GM12873 (cell line): ENCODE measurements around the gene FLYWCH2.

ENCODE experiments used
- TF ChIP-seq, protein P1 (sequence below): IDR thresholded peaks from 2 replicates; pipeline ENCODE4 v1.5.1; 2012; ENCODE audit warnings: low read depth, mild to moderate bottlenecking, moderate library complexity, low read length, control low read depth; ENCODE audit not compliant: insufficient read depth; ENCODE audit errors: missing control alignments

The FLYWCH2 gene

DNA sequence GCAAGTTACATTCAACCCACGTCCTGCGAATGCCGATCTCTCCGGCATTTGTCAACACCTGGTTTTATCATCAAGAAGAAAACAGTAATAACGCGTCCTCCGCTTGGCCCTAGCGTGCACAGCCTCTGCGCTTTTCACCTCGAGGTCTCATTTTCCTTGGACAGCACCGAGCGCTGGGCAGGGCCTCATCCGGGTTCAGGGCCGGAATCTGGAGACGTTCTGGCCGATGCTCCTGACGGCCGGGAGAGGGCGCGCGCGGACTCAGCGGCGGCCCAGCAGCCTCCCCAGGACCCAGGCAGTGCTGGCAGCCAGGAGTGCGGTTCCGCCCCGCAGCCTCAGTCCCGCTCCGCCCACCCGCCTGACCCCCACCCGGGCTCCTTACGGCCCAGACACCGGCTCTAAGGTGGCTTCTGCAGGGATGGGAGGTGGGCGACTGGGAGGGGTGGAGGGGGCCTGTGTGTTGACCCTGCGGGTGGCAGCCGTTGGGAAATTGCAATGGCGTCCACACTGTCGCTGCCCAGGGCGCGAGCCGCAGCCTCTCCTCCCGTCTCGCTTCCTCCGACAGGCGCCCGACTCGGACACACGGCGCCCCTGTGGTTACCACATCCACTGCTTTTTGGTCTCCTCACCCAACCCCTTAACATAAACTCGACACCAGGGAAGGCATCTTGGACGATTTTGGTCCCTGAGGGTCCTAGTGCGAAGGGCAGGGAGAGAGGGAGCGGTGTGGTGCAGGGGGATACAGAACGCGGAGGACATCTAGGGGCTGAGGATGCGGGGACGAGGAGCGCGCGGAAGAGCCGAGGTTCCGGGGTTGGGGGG lies 21.3 kb downstream of the FLYWCH2 start:
- TF ChIP-seq, protein P1, sequence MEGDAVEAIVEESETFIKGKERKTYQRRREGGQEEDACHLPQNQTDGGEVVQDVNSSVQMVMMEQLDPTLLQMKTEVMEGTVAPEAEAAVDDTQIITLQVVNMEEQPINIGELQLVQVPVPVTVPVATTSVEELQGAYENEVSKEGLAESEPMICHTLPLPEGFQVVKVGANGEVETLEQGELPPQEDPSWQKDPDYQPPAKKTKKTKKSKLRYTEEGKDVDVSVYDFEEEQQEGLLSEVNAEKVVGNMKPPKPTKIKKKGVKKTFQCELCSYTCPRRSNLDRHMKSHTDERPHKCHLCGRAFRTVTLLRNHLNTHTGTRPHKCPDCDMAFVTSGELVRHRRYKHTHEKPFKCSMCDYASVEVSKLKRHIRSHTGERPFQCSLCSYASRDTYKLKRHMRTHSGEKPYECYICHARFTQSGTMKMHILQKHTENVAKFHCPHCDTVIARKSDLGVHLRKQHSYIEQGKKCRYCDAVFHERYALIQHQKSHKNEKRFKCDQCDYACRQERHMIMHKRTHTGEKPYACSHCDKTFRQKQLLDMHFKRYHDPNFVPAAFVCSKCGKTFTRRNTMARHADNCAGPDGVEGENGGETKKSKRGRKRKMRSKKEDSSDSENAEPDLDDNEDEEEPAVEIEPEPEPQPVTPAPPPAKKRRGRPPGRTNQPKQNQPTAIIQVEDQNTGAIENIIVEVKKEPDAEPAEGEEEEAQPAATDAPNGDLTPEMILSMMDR, result peak; percentile 88

DNA sequence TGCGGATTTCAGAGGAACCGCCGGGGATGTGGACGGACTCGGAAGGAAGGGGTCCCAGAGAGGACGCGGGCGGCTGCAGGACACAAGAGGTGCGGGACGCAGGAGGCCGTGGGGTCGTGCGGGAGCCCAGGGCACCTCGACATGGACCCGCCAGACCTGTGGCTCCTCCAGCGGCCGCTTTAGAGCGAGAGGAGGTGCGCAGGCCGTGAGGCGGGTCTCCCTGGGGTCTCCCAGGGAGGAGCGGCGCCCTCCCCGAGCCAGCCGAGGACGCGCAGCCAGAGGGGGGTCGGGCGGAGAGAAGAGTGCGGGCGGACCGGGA lies 21.9 kb downstream of the FLYWCH2 start:
- TF ChIP-seq, protein P1, result no peak

DNA sequence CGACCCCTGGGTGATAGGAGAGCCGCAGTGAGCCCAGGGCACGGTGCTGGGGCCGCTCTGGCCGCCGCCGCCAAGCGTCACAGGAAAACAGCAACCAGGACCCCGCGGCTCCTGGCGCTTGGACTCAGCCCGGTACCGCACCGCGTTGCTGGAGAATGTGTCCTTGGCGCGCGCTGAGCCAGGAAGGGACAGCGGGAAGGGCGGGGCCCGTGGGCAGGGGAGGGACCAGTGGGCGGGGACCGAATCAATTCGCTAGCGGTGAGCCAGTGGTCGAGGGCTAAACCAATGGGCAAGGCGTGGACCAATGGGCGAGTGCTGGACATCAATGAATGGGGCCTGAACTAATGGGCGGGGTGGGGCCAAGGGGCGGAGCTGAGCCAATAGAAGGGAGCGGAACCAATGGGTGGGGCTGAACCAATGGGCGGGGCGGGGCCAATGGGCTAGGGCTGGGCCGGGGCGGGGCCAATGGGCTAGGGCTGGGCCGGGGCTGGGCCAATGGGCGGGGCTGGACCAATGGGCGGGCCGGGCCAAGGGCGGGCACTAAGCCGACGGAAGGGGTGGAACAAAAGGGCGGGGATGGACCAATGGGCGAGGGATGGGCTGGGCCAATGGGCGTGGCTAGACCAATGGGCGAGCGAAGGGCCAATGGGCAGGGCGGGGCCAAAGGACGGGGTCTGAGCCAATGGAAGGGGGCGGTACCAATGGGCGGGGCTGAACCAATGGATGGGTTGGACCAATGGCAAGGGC lies 22.4 kb downstream of the FLYWCH2 start:
- TF ChIP-seq, protein P1, result no peak

DNA sequence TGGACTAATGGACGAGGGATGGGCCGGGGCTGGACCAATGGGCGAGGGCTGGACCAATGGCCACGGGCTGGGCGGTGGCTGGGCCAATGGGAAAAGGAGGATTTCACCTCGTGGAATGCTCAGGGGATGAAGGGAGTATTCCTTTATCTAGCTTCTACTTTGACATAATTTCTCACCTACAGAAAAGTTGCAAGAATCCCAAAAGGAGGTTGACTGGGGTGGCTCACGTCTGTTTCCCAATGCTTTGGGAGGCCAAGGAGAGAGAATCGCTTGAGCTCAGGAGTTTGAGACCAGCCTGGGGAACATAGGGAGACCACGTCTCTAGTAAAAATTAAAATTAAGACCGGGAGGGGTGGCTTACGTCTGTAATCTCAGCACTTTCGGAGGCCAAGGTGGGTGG lies 23.0 kb downstream of the FLYWCH2 start:
- TF ChIP-seq, protein P1, result no peak

DNA sequence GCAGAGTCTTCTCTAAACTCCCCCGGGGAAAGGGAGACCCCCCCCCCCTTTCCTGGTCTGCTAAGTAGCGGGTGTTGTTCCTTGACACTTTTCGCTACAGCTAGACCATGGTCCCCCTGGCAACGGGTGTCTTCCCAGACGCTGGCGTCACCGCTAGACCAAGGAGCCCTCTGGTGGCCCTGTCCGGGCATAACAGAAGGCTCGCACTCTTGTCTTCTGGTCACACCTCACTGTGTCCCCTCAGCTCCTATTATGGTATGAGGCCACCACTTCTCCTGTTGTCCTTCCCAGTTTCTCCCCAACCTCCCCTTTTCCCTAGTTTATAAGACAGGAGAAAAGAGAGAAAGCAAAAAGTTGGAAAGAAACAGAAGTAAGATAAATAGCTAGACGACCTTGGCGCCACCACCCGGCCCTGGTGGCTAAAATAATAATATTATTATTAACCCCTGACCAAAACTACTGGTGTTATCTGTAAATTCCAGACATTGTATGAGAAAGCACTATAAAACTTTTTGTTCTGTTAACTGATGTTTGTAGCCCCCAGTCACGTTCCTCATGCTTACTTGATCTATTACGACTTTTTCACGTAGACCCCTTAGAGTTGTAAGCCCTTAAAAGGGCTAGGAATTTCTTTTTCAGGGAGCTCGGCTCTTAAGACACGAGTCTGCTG lies 24.2 kb downstream of the FLYWCH2 start:
- TF ChIP-seq, protein P1, result peak; percentile 49

DNA sequence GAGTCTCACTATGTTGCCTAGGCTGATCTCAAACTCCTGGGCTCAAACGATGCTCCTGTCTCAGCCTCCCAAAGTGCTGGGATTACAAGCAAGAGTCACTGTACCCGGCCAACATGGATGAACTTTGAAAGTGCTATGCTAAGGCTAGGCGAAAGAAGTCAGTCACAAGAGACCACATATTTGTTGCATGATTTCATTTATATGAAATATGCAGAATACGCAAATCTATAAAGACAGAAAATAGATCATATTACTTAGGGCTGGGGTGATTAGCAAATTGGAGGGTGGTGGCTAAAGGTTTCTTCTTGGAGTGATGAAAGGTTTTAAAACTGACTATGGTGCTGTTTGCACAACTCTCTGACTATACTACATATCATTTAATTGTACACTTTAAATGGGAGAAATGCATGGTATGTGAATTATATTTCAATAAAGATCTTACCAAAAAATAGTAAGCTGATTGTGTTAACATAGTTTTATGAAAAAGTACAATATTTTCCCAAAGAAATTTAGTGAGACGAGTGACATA lies 27.5 kb downstream of the FLYWCH2 start:
- TF ChIP-seq, protein P1, result no peak
